Endothelial cell of umbilical vein (primary cell): ENCODE data around the gene GRK6. TPM values are rescaled to one million over a fixed set of nuclear protein-coding genes. Genes with fewer than 3 reads are reported as not detected.

Source experiments
- BruUV-seq: library from RNA; stranded (reverse); fragments of 400-500 nt; replicated peaks from 2 replicates; lab custom pipeline; 2021; lab: Mats Ljungman, UMichigan
- CTCF ChIA-PET: fragments of 300-600, 350-600 bp; sonication (Branson Sonifier 250); formaldehyde crosslinking; loops from one replicate; lab custom pipeline; 2021; ENCODE audit warnings: antibody characterized with exemption, inconsistent platforms; lab: Charles Lee
- POLR2A ChIA-PET: fragments of 300-600, 350-600 bp; sonication (Branson Sonifier 250); formaldehyde crosslinking; loops from one replicate; lab custom pipeline; 2021; ENCODE audit warnings: antibody characterized with exemption, inconsistent platforms; lab: Charles Lee
- DNase-seq: peaks from one replicate; pipeline ENCODE4 v3.0.0-alpha.2; 2011; ENCODE audit warnings: low read depth, low spot score
- FAIRE-seq: peaks from 2 replicates; lab custom pipeline; 2011; peaks lifted over from hg19 to GRCh38; lab: Jason Lieb, UNC
- H2AFZ ChIP-seq: 2 replicates; pipeline ENCODE4 v1.6.0; 2012; ENCODE audit warnings: low read depth, low read length, control low read depth, inconsistent platforms
- H3K27ac ChIP-seq: 2 replicates; pipeline ENCODE4 v1.5.1; 2011; ENCODE audit warnings: low read depth, mild to moderate bottlenecking, control low read depth, low read length, moderate library complexity; ENCODE audit not compliant: insufficient read depth
- H3K27me3 ChIP-seq, 2 experiments: 2 replicates each; pipeline versions ENCODE4 v1.6.0 to v1.6.1; 2011; ENCODE audit warnings: low read length in 2 of 2, mixed read lengths in 1 of 2; ENCODE audit not compliant: control insufficient read depth in 2 of 2, insufficient read depth in 2 of 2
- H3K36me3 ChIP-seq, 2 experiments: 2 replicates in 1 of 2; 3 replicates in 1 of 2; pipeline ENCODE4 v1.5.1; 2011; ENCODE audit warnings: low read length in 2 of 2, mild to moderate bottlenecking in 1 of 2, moderate library complexity in 1 of 2; ENCODE audit not compliant: control insufficient read depth in 2 of 2, insufficient read depth in 2 of 2; ENCODE audit errors: extremely low read depth in 1 of 2
- H3K4me1 ChIP-seq: 3 replicates; pipeline ENCODE4 v1.5.1; 2011; ENCODE audit warnings: mild to moderate bottlenecking, low read length; ENCODE audit not compliant: control insufficient read depth, insufficient read depth; ENCODE audit errors: extremely low read depth
- H3K4me2 ChIP-seq: 2 replicates; pipeline ENCODE4 v1.6.1; 2011; ENCODE audit warnings: low read length, control low read depth, mixed read lengths; ENCODE audit not compliant: insufficient read depth
- H3K4me3 ChIP-seq, 3 experiments: fragments of 200-600 bp in 1 of 3; sonication (generic), shearing (Covaris generic) in 1 of 3; replicated peaks in 1 of 3; 2 replicates each; pipeline ENCODE4 v1.5.1; 2011 to 2016; ENCODE audit warnings: control low read depth in 3 of 3, low read length in 3 of 3, mild to moderate bottlenecking in 2 of 3, inconsistent platforms in 1 of 3, low read depth in 1 of 3, moderate library complexity in 1 of 3; ENCODE audit not compliant: insufficient read depth in 1 of 3
- H3K79me2 ChIP-seq: 2 replicates; pipeline ENCODE4 v1.6.0; 2012; ENCODE audit warnings: low read length, inconsistent platforms; ENCODE audit not compliant: control insufficient read depth, insufficient read depth
- H3K9ac ChIP-seq: replicated peaks from 2 replicates; pipeline ENCODE3; 2011; ENCODE audit warnings: low read length, control low read depth; ENCODE audit not compliant: insufficient read depth; ENCODE audit errors: extremely low read depth
- H3K9me1 ChIP-seq: replicated peaks from 3 replicates; pipeline ENCODE4 v1.6.0; 2011; ENCODE audit warnings: mild to moderate bottlenecking, low read length; ENCODE audit not compliant: control insufficient read depth, insufficient read depth; ENCODE audit errors: extremely low read depth
- H3K9me3 ChIP-seq: replicated peaks from 2 replicates; pipeline ENCODE4 v1.5.1; 2012; ENCODE audit warnings: low read length, inconsistent platforms; ENCODE audit not compliant: control insufficient read depth, insufficient read depth
- H4K20me1 ChIP-seq: replicated peaks from 2 replicates; pipeline ENCODE3; 2011; ENCODE audit warnings: mild to moderate bottlenecking, low read length; ENCODE audit not compliant: control insufficient read depth, insufficient read depth; ENCODE audit errors: extremely low read depth
- CTCF ChIP-seq, 2 donors: IDR thresholded peaks; 1 replicate in 1 of 2; 2 replicates in 1 of 2; pipeline ENCODE4 v1.5.1; 2011; ENCODE audit warnings: low read length in 2 of 2, mild to moderate bottlenecking in 2 of 2, moderate library complexity in 2 of 2, control low read depth in 1 of 2, inconsistent platforms in 1 of 2, low read depth in 1 of 2; ENCODE audit not compliant: insufficient read depth in 1 of 2; ENCODE audit errors: extremely low read depth in 1 of 2
- EZH2 ChIP-seq: IDR thresholded peaks from 2 replicates; pipeline ENCODE4 v1.6.1; 2012; ENCODE audit warnings: borderline replicate concordance, low read depth, mild to moderate bottlenecking, moderate library complexity, low read length, inconsistent platforms; ENCODE audit not compliant: severe bottlenecking
- FOS ChIP-seq: IDR thresholded peaks from 2 replicates; pipeline ENCODE4 v1.6.1; 2011; ENCODE audit warnings: mild to moderate bottlenecking, low read length, moderate library complexity, borderline replicate concordance; ENCODE audit not compliant: insufficient read depth
- GATA2 ChIP-seq: IDR thresholded peaks from 2 replicates; pipeline ENCODE4 v1.7.0; 2011; ENCODE audit warnings: low read depth, mild to moderate bottlenecking, moderate library complexity, mixed read lengths, low read length; ENCODE audit not compliant: insufficient read length, insufficient read depth
- JUN ChIP-seq: IDR thresholded peaks from 2 replicates; pipeline ENCODE4 v1.6.1; 2011; ENCODE audit warnings: borderline replicate concordance, low read depth; ENCODE audit not compliant: insufficient read length, insufficient read depth
- MAX ChIP-seq: IDR thresholded peaks from 2 replicates; pipeline ENCODE4 v1.6.1; 2011; ENCODE audit not compliant: insufficient read depth, insufficient read length
- MYC ChIP-seq: IDR thresholded peaks from one replicate; pipeline ENCODE4 v1.6.1; 2011; ENCODE audit warnings: mild to moderate bottlenecking, low read depth, low read length
- POLR2A ChIP-seq: IDR thresholded peaks from 2 replicates; pipeline ENCODE4 v1.6.1; 2012; ENCODE audit warnings: low read depth, mild to moderate bottlenecking, control low read depth, low read length
- POLR2AphosphoS5 ChIP-seq: IDR thresholded peaks from 2 replicates; pipeline ENCODE4 v1.6.1; 2012; ENCODE audit warnings: low read depth, mild to moderate bottlenecking, control low read depth, low read length, moderate library complexity; ENCODE audit not compliant: insufficient read depth
- dilution Hi-C: fragments of 300-500 bp; cut with MboI; formaldehyde crosslinking; loops from one replicate; pipeline ENCODE4 v1.15.0; 2019; ENCODE audit warnings: low sequenced_read_pairs; ENCODE audit not compliant: extremely low pct_ligation_motif_present
- intact Hi-C: fragments of 100-400 bp; cut with micrococcal nuclease; formaldehyde crosslinking; loops from one replicate; pipeline ENCODE4 v1.10.0; 2022
- polyA plus RNA-seq, 4 experiments: library from polyadenylated mRNA; depleted of rRNA in 3 of 4; stranded (reverse) in 3 of 4; unstranded in 1 of 4; fragments of >200 nt; gene quantifications; 2 replicates each; pipeline versions ENCODE4 v1.2.1 to v1.2.3, GENCODE V29; 2011 to 2012; ENCODE audit warnings: missing spikeins in 1 of 4
- total RNA-seq: library from RNA; stranded (reverse); gene quantifications from 2 replicates; pipeline ENCODE4 v1.2.3, GENCODE V29; 2021

GRK6 gene
- total and polyA plus RNA-seq, 2 donors (not counting 3 experiments of a cell fraction or from before 2014, with no cell fraction given), result 28.9 to 36.4 TPM

GRCh38 chr5:177390363-177391300 lies 35.8 kb upstream of the GRK6 start:
- H3K9me1 ChIP-seq, result no peaks in the 10 kb centered on the region
- H4K20me1 ChIP-seq, result no peaks in the 10 kb centered on the region
- H3K36me3 ChIP-seq, result no peaks in the 10 kb centered on the region
- intact Hi-C loops, result loop anchor here (1.0 to 5.0 kb wide), 6 partner anchors 36 to 278 kb away; partner anchors contain the start of genes GRK6, LMAN2 and PDLIM7
- no TSS peak for BruUV-seq
- H3K4me2 ChIP-seq, result no peak overlapping the region
- DNase-seq (peak; percentile 88), FAIRE-seq (peak; percentile 96)
- POLR2A ChIA-PET, result interaction anchor here (0.5 to 2.7 kb wide), 3 partner anchors 20 to 67 kb away, joined by 3 to 12 read pairs (median 3); no protein-coding TSS in a partner anchor
- no peaks in the 10 kb centered on the region for H3K27me3 ChIP-seq
- dilution Hi-C loops, result no loop called here
- H3K9me3 ChIP-seq, result no peaks in the 10 kb centered on the region
- H3K27ac ChIP-seq, result no peak overlapping the region
- CTCF ChIA-PET, result interaction anchor here (0.6 to 5.7 kb wide), 44 partner anchors 12 to 671 kb away, joined by 3 to 246 read pairs (median 6); partner anchors contain the start of genes DBN1, F12, GRK6 and LMAN2
- no peaks in the 10 kb centered on the region for H3K4me1 ChIP-seq
- no peaks in the 10 kb centered on the region for H3K79me2 ChIP-seq
- TF ChIP-seq POLR2AphosphoS5, result no peak
- TF ChIP-seq CTCF (IDR thresholded peaks at IDR 0.05; ENCODE audit: extremely low read depth in 1 of 2, insufficient read depth in 1 of 2, low read depth in 1 of 2, low read length in 2 of 2), result peak; percentile 90 to 92
- no peak for TF ChIP-seq EZH2
- TF ChIP-seq POLR2A, result no peak
- TF ChIP-seq MYC, result peak; percentile 55
- TF ChIP-seq MAX, result peak; percentile 83
- TF ChIP-seq JUN, result no peak
- TF ChIP-seq FOS, result no peak
- no peak for TF ChIP-seq GATA2
- no peak overlapping the region for H3K9ac ChIP-seq
- H3K4me3 ChIP-seq, result no peak overlapping the region
- peak overlapping the region; percentile 4 for H2AFZ ChIP-seq
